Prostate gland (tissue), 2 donors: ENCODE measurements around the gene EP400.

ENCODE experiments used
- POLR2A ChIP-seq: fragments of 450-650 bp; IDR thresholded peaks from one replicate; pipeline ENCODE4 v1.6.1; 2016; ENCODE audit warnings: antibody characterized with exemption, mild to moderate bottlenecking
- POLR2AphosphoS5 ChIP-seq: sonication (generic); formaldehyde crosslinking; IDR thresholded peaks from one replicate; pipeline ENCODE4 v1.6.1; 2017; ENCODE audit warnings: antibody characterized with exemption
- TF ChIP-seq, protein P1 (sequence below), 4 experiments: fragments of 200-600 bp in 2 of 4; fragments of 450-650 bp in 2 of 4; sonication (generic) in 2 of 4; IDR thresholded peaks; 1 replicate in 3 of 4; 2 replicates in 1 of 4; pipeline ENCODE4 v1.5.1; 2016 to 2019; ENCODE audit warnings: antibody characterized with exemption in 4 of 4, mild to moderate bottlenecking in 2 of 4, moderate library complexity in 2 of 4

GRCh38 chr12:132066749-132067148, 117.0 kb downstream of the EP400 start:
- TF ChIP-seq, protein P1, sequence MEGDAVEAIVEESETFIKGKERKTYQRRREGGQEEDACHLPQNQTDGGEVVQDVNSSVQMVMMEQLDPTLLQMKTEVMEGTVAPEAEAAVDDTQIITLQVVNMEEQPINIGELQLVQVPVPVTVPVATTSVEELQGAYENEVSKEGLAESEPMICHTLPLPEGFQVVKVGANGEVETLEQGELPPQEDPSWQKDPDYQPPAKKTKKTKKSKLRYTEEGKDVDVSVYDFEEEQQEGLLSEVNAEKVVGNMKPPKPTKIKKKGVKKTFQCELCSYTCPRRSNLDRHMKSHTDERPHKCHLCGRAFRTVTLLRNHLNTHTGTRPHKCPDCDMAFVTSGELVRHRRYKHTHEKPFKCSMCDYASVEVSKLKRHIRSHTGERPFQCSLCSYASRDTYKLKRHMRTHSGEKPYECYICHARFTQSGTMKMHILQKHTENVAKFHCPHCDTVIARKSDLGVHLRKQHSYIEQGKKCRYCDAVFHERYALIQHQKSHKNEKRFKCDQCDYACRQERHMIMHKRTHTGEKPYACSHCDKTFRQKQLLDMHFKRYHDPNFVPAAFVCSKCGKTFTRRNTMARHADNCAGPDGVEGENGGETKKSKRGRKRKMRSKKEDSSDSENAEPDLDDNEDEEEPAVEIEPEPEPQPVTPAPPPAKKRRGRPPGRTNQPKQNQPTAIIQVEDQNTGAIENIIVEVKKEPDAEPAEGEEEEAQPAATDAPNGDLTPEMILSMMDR (IDR thresholded peaks at IDR 0.05), result no peak
- no peak for TF ChIP-seq POLR2A
- TF ChIP-seq POLR2AphosphoS5, result no peak
